Measurements from ENCODE around the gene SEC61A2. TPM values are rescaled to one million over a fixed set of nuclear protein-coding genes. Genes with fewer than 3 reads are reported as not detected.

SEC61A2 gene
- total RNA-seq (2021; fragmentation: NEBNext Ultra II Directional; extraction: Animal tissue kit (Norgen Biotek cat#: 25700)): 14.5 and 18.2 TPM in 2 replicates
- polyA plus RNA-seq (2011; rRNA removed): 13.7 and 19.2 TPM in 2 replicates
- polyA plus RNA-seq (2011; cell fraction: cytosol; rRNA removed): 19.2 TPM
- 12.2 TPM for polyA plus RNA-seq (2011; cell fraction: nucleus; rRNA removed)
- 12.6 to 16.6 TPM (median 15.0 TPM) in 4 replicates for polyA plus RNA-seq (2012, experiment 1 of 2)
- 16.3 TPM for polyA plus RNA-seq (2012, experiment 2 of 2)
- 22.7 TPM for polyA plus RNA-seq (2013, experiment 1 of 2)
- 27.8 TPM for polyA plus RNA-seq (2013, experiment 2 of 2)
- polyA minus RNA-seq (2011; rRNA and poly(A)+ RNA removed): 15.7 and 25.8 TPM in 2 replicates
- 8.3 TPM for polyA minus RNA-seq (2011; cell fraction: cytosol; rRNA and poly(A)+ RNA removed)
- polyA minus RNA-seq (2011; cell fraction: nucleus; rRNA and poly(A)+ RNA removed): 24.3 TPM
- long read RNA-seq, experiment 1, transcript SEC61A2-201 (12 exons, 1,893 nt): major isoform, 6 of 12 reads
- long read RNA-seq, experiment 1, partial matches to known transcripts: 2 of 12 reads
- long read RNA-seq, experiment 1, other reads (novel, unspliced or antisense): 4 of 12 reads
- long read RNA-seq, experiment 2, transcript SEC61A2-201 (12 exons, 1,893 nt): major isoform, 5 of 7 reads
- long read RNA-seq, experiment 2, partial matches to known transcripts: 0 of 7 reads
- long read RNA-seq, experiment 2, other reads (novel, unspliced or antisense): 2 of 7 reads

- no peak within 1 kb of the TSS for H3K14ac ChIP-seq (ENCODE audit: insufficient read length)
- H3K27ac ChIP-seq (ENCODE audit: low read depth, low read length): peak within 1 kb of the TSS; percentile 73; the same call in 1 of the 2 replicates
- H3K79me2 ChIP-seq (ENCODE audit: control insufficient read depth in 1 of 2, insufficient read depth in 2 of 2, low read length in 2 of 2): peaks cover 0 to 4% of the 10 kb centered on the region in 2 experiments; a peak in 2 of 4 replicates
- H2BK15ac ChIP-seq (ENCODE audit: low read length): no peak within 1 kb of the TSS
- FAIRE-seq: no peak
- H2AFZ ChIP-seq (ENCODE audit: low read length): peak within 1 kb of the TSS; percentile 94
- H4K5ac ChIP-seq (ENCODE audit: insufficient read length, low read depth, low read length): peak within 1 kb of the TSS; percentile 97
- H3K4me3 ChIP-seq (ENCODE audit: extremely low read depth in 1 of 4, insufficient read depth in 2 of 4, low read depth in 3 of 4, low read length in 4 of 4): peak within 1 kb of the TSS; percentile 73 to 94 (median 79)
- no peak within 1 kb of the TSS; the same call in 1 of the 2 replicates for H2BK5ac ChIP-seq (ENCODE audit: low read depth, low read length)
- no peak within 1 kb of the TSS for H2AK5ac ChIP-seq (ENCODE audit: low read depth, low read length)
- H3K79me1 ChIP-seq (ENCODE audit: low read depth, low read length): 0 out of 2 replicates have a peak, but pooled peaks cover 2% of the 10 kb centered on the region
- DNase-seq (ENCODE audit: low read depth in 1 of 2, low spot score in 2 of 2): peak; percentile 56 to 98
- no peak within 1 kb of the TSS for H3K23ac ChIP-seq (ENCODE audit: insufficient read length)
- no peak within 1 kb of the TSS for H2BK12ac ChIP-seq (ENCODE audit: low read depth, low read length)
- WGBS, 2 experiments (ENCODE audit: extremely low coverage in 1 of 2, insufficient coverage in 1 of 2, insufficient read length in 1 of 2, insufficient replicate concordance in 2 of 2, low coverage in 1 of 2, low lambda C conversion rate in 2 of 2, missing lambda C conversion rate in 1 of 2): 2% methylated on average over 41 of the region's 108 CpGs; no CpG with 5 or more reads in 1 of the 2 experiments
- no peaks in the 10 kb centered on the region; a peak in 1 of 8 replicates for H3K36me3 ChIP-seq (ENCODE audit: control insufficient read depth in 2 of 4, insufficient read depth in 4 of 4, low read length in 3 of 4)
- H3K18ac ChIP-seq (ENCODE audit: extremely low read depth, low read length): no peak within 1 kb of the TSS; the same call in 1 of the 2 replicates
- H4K20me1 ChIP-seq (replicated peaks in 1 of 2; ENCODE audit: control insufficient read depth in 1 of 2, insufficient read depth in 2 of 2, low read length in 2 of 2): no peaks in the 10 kb centered on the region
- POLR2A ChIA-PET (ENCODE audit: partially characterized antibody): interaction anchor here (0.7 to 3.2 kb wide), 2 partner anchors 58 to 66 kb away, joined by 3 to 10 read pairs; partner anchors contain the start of genes CDC123 and NUDT5
- H4K8ac ChIP-seq (ENCODE audit: extremely low read depth, insufficient read depth, low read length): peak within 1 kb of the TSS; percentile 85; the same call in 1 of the 2 replicates
- no peak within 1 kb of the TSS for H2BK20ac ChIP-seq (ENCODE audit: low read length)
- peak within 1 kb of the TSS; percentile 78 to 98 for H3K4me2 ChIP-seq (ENCODE audit: insufficient read depth in 1 of 2, low read depth in 2 of 2, low read length in 2 of 2)
- peaks cover 4% of the 10 kb centered on the region for H3K23me2 ChIP-seq (ENCODE audit: low read depth, low read length)
- peak within 1 kb of the TSS; percentile 19 to 84 (median 74); a peak in 6 of 7 replicates for H3K9ac ChIP-seq (replicated peaks in 1 of 4; ENCODE audit: extremely low read depth in 1 of 4, low read depth in 3 of 4, low read length in 3 of 4)
- CTCF ChIA-PET (ENCODE audit: partially characterized antibody): interaction anchor here (0.6 to 1.2 kb wide), 12 partner anchors 9 to 600 kb away, joined by 3 to 5 read pairs (median 4); no protein-coding TSS in a partner anchor
- no peak within 1 kb of the TSS for H4K91ac ChIP-seq (replicated peaks; ENCODE audit: insufficient read length, low read length)
- no peaks in the 10 kb centered on the region for H3K9me3 ChIP-seq (ENCODE audit: insufficient read depth in 2 of 2, low read depth in 1 of 2, low read length in 1 of 2)
- H3K27me3 ChIP-seq (replicated peaks in 1 of 4; ENCODE audit: control insufficient read depth in 3 of 4, extremely low read depth in 1 of 4, insufficient read depth in 3 of 4, low read length in 3 of 4): no peaks in the 10 kb centered on the region
- H3K4me1 ChIP-seq (replicated peaks in 1 of 4; ENCODE audit: control insufficient read depth in 3 of 4, insufficient read depth in 4 of 4, low read length in 3 of 4): peaks cover 0 to 4% (median 0%) of the 10 kb centered on the region in 4 experiments; a peak in 1 of 7 replicates
- peak within 1 kb of the TSS; percentile 77 for H3K56ac ChIP-seq (replicated peaks; ENCODE audit: insufficient read length, low read depth, low read length)
- no peak within 1 kb of the TSS for H3K4ac ChIP-seq (replicated peaks; ENCODE audit: insufficient read length, low read depth, low read length)
- H2BK120ac ChIP-seq (replicated peaks; ENCODE audit: low read depth, low read length): no peak within 1 kb of the TSS
- TF ChIP-seq SP1 (IDR thresholded peaks at IDR 0.05; ENCODE audit: low read depth, low read length) (no peak), SUZ12 (IDR thresholded peaks at IDR 0.05; ENCODE audit: low read length) (no peak), CBX5 (IDR thresholded peaks at IDR 0.05; ENCODE audit: low read depth, low read length) (no peak), ASH2L (IDR thresholded peaks at IDR 0.05; ENCODE audit: low read length) (peak; percentile 14), NRF1 (IDR thresholded peaks at IDR 0.05; ENCODE audit: low read depth, low read length) (peak; percentile 45), HDAC2 (IDR thresholded peaks at IDR 0.05; ENCODE audit: borderline replicate concordance in 1 of 2, low read depth in 2 of 2, low read length in 2 of 2) (no peak), RNF2 (IDR thresholded peaks at IDR 0.05; ENCODE audit: borderline replicate concordance, low read depth, low read length, missing control alignments, poor library complexity, severe bottlenecking) (no peak)
Measured at GRCh38 chr10:12129222-12130111, at the start of gene SEC61A2. SEC61A2 (plus strand) TSS chr10:12129677; CDS start chr10:12129788, 111 bp downstream.

Data from H1 (cell line).